ENCODE results near the gene IRF2BPL.
"Not testable (repeated sequence)": the region's sequence is repeated elsewhere in the genome, so short reads cannot be mapped to it uniquely, and the experiment has no call there.

Gene IRF2BPL

DNA sequence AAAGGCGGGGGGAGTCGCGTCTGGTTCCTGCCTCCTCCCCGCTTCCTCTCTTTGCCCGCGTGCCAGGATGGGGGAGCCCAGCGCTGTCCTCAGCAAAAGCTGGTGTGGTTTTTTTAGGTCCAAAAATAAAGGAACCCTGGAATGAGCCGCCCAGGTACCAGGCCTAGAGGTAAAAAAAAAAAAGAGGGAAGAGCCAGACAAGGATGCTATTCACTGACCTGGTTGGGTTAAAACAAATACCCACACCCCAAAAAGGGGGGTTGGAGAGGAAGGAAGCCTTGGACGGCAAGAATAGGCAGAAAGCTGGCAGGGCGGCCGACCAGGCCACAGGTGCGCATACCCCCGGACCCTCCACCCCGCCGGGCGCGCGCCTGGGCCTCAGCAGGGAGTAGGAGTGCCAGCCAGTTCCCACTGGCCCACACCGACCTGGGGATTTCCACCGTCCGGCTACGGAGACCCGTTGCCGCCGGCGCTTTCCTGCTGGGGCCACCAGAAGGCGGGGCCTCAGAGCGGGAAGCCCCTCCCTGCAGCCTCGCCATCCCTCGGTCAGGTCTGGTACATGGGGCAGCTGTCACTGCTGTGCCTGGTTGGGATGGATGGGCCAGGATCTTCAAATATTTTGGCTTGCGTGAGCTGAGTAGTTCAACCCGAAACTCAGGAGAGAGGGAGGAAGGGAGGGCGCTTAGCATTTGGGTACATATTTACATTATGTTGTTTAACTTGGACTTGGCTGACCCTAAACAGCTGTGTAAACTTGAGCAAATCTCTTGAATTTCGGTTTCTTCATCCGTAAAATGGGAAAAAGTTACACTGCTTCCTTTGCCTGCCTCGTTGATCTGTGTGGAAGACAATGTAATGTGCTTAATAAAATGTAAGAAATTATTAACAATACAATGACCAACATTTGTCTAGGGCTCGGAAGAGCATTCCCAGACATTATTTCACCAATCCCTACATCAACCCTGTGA lies 5.4 kb upstream of the IRF2BPL start:
- DNase-seq, result peak; percentile 73 to 85 (median 81)

DNA sequence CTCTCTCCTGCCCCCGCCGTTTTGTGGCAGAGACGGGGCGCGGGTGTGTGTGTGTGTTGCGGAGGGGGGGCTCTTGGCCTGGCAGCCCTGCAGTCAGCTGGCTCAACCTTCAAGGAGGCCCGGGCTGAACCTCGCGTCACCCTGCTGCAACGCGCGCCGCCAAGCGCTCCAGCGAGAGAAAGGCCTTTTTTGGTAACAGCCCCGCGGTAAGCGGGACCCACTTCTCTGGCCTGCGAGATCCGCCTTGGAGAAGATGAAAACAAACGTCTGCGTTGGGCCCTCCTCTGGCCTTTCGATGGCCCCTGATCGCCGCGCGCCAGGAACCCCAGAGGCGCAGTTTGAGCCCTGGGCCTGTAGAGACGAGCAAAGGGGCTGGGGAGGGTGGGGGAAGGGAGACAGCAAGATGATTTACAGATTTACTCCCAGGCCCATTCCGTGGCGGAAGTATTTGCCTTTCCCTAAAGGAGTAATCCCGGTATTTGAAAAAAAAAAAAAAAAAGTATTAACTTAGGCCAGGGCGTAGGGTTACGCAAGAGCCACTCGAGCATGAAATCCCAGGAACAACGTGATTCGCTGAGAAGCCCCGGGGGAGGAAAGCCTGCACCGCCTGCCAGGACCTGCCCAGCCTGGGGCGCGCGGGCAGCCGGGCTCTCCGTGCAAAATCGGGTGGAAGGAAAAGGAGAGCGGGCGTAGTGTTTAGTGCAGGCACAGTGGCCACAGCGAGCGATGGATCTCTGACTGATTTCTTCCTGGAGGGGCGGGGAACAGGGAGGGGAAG lies 4.5 kb upstream of the IRF2BPL start:
- peak; percentile 60 to 85 (median 71) for DNase-seq

DNA sequence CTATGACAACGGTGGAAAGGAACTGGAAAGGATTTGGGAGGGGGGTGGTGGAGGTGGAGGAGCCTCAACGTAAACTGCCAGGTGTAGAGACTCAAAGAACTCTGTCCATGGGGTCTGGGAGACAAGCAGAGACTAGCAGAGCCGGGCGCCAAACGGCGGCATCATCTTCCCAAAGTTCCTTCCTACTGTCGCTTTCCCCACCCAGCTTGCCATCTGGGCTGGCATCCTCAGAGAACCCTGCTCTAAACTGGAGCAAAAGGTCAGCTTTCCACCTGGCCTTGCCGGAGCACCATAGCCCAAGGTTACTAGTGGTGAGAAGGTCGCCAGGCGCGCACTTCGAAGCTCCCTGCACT lies 4.0 kb upstream of the IRF2BPL start:
- DNase-seq, result no peak

DNA sequence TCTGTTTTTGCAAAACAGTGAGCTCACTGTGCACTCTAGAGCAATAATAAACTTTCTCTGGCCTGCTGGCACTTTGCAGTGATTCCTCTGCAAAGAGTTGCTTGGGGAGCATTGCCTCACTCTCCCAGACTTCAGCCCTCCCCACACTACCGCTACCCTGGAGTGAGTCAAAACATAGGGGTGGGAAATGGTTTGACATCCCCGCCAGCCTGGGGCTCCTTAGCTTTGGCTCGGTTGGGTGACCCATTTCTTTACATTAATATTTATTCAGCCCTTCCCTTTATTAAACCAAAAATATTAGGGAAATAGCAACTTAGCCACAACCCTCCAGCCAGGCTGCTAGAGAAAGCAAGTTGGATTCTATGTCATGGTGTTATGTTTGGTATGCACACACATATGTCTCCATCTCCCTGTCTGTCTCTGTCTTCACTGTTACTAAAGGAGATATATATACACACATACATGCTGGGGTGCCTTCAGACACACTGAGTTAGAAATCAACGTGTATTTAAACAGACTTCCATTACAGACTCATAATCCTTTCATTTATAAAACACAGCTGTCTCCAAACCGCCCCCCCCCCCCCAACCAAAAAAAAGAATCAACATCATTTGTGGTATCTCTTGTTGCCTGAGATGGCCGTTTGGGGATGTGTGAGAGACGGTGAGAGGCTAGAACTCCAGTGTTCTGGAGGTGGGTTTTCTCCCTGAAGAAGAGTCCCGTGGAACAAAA lies 3.4 kb upstream of the IRF2BPL start:
- no peak for DNase-seq

DNA sequence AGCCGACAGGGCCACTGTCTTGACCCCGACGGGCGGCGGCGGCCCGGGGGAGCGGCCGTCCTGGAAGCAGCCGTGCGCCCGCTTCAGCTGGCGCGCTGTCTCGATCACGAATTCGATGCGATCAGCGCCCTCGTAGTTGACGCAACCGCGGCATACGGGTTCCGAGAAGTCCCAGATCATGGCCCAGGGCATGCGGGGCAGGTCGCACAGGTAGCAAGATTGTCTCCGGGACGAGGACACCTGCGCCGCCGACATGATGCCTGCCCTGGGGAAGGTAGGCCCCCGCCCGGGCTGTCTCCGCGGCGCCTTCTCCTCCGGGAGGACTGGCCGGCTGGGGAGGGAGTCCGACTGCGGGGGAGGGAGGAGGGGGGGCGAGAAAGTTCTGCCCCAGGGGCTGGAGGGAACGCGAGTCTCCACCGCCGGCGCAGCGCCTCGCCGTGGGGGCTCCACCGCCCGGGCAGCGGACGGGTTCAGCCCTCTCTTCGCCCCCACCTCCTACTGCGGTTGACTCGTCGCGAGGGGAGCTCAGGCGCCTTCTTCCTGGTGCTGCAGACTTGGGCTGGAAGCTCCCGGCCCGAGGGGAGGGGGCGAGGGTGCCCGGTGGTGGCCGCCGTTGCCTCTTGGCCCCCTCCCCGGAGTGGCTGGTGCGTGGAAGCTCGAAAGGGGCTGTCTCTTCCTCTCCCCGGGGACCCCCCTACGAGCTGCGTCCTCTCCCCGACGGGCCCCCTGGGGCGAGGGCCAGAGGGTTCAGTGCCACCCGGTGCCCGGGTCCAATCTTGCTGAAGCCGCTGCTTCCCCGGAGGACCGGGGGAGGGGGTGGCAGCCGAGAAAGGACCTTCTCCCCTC lies 747 bp downstream of the IRF2BPL start:
- DNase-seq, result peak; percentile 38 to 72 (median 63)

DNA sequence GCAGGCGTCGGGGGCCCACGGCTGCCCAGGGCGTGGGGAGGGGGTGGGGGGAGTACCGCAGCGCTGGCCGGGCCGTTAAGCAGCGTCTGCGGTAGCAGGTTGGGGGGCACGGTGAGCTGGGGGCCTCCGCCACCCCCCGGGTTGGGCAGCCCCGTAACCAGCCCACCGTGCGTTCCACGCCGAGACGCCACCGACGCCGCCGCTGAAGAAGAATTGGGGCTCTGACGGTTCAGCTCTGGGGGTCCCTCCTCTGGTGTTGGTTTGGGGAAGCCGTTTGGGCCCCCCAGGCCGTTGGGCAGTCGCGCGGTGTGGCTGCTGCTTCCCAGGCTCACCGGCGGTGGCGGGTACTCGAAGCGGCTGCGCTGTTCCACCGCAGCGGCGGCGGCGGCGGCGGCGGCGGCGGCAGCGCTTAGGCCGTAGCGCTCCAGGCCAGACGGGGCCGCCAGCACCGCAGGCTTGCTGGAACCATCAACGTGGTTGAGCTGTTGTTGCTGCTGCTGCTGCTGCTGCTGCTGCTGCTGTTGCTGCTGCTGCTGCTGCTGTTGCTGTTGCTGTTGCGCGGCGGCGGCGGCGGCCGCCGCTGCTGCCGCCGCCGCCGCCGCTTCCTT lies 1.5 kb downstream of the IRF2BPL start:
- peak in 4 of 5 donors; percentile 49 to 66 (median 56) for DNase-seq

DNA sequence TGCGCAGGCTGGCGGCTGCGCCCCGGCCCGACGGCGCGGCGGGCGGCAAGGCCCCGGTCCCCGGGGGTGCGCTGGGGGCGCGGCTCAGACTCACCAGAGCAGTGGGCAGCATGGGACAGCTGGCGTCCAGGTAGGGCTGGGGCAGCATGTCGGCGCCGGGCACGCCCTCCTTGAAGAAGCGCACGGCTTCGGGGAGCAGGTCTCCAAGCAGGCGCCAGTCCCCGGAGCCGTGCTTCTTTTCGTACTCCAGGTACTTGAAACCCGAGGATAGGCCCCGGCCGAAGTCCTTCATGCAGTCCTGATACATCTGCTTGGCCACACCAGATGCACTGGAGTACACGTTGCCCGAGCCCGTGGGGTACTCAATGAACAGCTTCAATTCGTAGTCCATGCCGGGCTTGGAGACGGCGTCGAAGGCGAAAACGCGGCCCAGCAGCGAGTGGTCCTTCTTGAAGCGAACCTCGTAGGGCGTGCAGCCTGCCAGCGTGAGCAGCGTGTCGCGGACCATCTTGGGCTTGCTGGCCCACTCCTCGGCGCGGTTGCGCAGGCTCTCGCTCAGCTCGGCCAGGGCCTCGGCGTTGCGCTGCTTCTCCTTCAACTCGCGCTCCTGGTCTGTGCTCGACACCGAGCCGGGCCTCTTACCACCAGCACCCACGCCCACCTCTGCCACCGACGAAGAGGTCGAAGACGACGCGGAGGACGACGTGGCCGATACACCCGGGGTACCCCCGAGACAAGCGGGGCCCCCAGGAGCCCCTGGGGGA lies 2.2 kb downstream of the IRF2BPL start:
- DNase-seq, result no peak

DNA sequence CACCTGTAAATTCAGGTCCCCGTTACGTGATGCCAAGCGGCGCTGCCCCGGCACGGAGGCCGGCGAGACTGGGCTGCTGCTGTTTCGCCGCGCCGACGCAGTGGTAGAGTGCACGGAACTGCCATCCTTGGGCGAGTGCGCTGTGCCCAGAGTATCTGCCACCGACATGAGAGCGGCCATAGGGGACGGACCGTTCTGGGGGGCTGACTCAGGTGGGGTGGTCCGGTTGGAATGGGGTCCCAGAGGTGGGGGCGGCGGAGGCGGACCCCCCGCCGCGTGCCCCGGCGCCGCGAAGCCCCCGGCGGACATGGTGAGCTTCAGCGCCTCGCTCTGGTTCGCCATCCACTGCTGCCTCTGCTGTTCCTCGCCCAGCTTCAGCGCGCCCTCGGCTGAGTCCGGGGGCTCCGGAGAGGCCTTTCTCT lies 2.8 kb downstream of the IRF2BPL start:
- no peak for DNase-seq

DNA sequence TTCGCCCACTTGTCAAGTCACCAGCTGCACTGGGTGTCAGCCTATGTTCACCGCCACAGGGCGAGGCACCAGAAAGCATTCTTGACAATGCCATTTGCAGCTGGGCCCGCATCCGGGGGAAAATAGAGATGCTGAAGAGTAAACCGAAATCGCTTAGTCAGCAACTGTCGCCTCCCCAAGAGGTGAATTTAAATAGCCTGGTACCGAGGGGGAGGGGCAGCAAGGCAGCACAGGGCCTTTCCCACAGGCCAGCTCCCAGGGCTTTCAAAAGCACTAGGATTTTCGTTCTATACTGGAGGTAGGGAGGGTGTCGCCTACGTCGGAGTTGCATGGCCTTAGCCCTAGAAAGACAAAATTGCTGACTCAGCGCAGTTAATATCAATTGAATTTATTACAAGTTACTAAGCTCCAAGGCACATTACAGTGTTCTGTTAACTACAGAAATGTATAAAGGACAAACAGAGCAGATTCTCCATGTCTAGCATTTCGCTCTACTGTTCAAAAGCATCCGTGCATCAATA lies 4.3 kb downstream of the IRF2BPL start:
- peak in 4 of 5 donors; percentile 31 to 91 (median 50) for DNase-seq

DNA sequence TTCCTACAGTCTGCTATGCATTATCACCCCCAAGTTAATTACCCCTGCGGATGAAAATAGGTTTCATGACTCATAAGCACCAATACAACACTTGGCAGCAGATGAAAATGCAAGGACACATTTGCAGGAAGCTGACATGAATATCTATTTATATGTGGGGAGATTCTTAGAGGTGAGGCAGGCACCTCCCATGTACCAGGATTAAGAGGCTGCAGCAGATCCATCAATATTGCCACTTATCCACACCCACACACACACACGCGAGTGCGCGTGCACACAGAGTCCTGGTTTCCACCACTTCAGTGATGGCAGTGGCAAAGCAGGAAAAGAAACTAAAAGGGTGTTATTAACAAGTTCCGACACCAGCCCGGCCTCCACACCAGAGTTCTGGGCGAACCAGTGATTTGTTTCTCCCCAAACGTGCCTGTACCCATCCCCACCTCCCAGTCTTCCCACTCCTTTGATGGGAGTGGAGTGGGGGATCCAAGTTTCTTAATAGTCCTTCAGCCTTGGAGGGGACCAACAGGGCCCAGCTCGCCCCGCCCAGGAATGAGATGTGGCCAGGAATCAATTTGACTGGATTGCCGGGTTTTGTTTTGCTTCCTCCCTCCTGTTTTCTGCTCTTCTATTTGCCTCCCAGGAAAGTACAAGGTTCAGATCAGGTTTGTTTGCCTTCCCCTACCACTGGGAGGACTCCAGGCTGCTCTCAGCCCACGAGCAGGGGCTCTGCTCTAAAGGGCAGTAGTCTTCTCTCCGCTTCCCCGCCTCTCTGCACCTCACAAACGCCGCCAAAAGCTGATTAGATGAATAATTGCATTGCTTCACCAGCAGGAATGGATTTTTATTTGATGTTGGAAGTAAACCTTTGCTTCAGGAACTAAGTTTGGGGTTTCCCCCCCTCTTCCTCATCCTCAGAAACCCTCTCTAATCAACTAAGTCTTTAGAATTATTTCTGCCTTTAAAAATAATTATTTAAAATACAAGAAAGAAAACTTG lies 5.2 kb downstream of the IRF2BPL start:
- DNase-seq, result no peak

DNA sequence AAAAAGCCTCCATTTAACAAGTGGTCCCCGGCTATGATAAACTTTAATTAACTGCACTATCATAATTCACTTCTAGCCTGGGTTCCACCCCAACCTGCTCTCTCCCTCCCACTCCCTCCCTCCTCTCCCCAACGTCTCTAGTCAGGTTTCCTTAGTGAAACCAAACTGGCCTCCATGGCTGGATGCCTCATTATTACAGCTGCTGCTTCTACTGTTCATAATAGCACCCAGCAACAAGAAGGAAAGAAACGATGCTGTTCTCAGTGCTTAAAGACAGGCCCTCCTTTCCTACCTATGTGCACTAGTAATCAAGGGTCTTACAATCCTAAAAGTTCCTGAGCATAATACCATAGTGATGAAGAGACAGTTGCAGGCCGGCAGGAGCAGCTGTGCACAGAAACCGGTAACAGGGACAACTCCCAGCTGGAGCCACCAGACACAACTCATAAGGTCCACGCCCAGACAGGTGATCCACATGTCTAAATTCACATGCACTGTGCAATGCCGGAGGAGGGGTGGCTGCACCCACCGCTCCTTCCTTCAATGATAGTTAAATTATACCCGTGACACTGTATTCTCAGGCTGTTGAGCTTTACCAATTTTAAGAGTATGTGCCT lies 6.2 kb downstream of the IRF2BPL start:
- DNase-seq, result no peak

DNA sequence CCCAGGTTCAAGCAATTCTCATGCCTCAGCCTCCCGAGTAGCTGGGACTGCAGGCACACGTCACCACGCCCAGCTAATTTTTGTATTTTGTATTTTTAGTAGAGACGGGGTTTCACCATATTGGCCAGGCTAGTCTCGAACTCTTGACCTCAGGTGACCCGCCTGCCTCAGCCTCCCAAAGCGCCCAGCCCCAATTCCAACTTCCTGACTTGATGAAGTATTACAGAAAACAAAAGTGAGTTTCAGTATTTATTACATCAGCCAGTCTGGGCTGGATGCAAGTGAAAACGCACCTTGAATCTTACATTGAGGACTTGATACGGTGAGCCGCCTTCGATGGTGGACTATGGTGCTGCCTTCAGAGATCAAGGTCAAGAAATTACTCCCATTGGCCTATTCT lies 7.1 kb downstream of the IRF2BPL start:
- not testable (repeated sequence) for DNase-seq

DNA sequence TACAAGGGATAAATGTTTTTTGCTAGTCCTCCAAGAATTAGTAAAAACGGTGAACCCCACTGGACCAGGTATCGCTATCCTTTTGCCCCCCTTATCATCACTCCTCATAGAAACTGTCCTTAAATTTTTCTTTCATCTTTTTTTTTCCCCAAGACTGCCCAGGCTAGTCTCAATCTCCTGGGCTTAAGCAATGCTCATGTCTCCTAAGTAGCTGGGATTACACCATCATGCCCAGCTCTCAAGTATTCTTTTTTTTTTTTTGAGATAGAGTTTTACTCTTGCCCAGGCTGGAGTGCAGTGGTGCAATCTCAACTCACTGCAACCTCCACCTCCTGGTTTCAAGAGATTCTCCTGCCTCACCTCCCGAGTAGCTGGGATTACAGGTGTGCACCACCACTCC lies 9.7 kb downstream of the IRF2BPL start:
- DNase-seq, result no peak

DNA sequence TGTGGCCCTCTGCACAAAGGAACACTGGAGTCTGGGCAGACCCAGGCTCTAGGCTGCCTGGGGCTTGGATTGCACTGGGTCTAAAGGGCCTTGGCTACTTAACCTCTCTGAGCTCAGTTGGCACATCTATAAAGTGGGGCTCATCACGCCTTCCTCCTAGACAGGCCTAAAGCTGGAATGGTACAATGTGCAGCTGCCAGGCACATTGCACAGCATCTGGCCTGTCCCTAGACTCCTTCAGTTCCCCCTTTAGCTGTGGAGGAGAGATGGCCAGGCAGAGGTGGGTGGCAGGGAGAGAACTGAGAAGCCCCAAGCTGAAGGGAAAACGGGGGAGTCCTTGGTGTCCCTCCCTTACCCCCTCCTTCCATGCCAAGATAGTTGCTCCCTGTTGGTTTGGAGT lies 10.8 kb downstream of the IRF2BPL start:
- DNase-seq, result no peak

DNA sequence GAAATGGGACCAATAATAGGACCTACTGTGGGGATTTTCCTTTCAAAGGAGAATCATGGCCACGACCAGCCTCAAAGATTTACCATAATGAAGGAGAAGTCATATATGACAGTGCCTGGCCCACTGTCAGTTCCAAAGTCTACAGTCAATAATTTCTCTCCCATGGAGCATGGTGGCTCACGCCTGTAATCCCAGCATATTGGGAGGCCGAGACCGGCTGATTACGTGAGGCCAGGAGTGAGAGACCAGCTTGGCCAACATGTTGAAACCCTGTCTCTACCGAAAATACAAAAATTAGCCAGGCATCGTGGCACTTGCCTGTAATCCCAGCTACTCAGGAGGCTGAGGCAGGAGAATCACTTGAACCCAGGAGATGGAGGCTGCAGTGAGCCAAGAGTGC lies 13.8 kb downstream of the IRF2BPL start:
- DNase-seq, result no peak

DNA sequence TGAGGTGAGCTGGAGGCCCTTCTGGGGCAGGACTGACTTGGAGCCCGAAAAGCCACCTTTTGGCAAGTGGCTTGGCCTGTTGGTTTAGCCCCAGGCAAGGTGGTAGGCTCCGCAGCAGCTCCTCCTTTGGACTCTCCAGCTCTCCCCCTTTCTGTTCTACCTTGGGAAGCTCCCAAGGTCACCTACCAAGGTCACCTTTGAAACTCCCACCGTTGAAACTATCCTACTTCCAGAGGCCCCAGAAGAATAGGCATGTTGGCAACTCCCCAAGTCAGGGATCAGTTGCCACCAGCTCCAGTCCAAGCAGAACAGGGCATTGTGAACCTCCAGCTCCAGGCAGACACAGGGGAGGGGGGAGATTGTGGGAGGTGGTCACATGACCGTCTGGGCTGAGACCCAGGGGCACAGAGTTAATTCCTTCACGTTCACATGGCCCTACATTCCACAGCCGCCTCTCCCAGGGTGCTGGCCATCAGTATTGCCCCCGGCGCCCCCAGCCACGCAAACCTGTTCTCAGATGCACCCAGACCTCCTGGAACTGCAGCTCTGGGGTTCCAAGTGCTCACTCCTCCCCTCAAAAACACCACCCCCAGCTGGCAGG lies 14.4 kb downstream of the IRF2BPL start:
- DNase-seq, result no peak

DNA sequence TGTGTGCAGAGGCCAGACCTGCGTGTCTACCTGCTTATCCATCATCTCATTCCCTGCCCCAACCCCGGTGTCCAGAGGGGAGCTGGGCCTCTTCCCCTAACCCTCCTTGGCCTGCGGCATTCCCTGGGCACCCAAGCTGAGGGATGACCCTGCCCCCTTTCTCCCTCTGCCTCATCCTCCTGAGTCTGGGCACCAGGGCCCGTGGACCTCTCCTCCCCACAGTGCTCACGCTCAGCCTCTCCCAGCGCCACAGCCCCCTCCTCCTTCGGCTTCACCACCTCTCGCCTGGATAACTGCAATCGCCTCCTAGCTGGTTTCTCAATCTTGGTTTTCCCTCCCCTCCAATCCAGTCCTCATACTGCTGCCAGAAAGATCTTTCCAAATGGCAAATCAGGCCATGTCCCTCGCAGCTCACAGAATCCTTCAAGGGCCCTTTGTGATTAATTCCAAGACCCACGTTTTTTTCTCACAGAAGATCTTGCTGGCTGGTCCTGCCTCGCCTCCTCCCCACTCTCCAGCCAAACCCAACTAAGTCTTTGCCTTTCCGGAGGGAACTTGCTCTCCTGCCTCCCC lies 16.2 kb downstream of the IRF2BPL start:
- DNase-seq, result no peak

DNA sequence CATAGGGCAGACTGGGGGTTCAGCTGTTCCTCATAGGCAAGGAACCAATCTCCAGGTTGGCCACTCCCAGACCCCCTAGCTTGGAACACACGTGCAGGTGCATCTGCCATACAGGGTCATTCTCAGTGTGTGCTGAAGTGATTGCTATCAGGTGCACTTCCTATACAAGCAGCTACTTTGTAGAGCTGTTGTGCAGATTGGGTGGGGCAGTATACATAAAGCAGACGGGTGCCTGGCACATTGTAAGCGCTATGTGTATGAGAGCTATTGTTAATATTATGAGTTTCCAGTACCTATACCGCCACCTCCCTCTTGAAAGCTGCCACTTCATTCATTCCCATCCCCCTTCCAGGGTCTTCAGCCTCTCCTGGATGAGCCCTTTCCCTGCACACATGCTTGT lies 17.3 kb downstream of the IRF2BPL start:
- no peak for DNase-seq
